SJSA1 (cell line): ENCODE data around the gene SHANK3. TPM values are rescaled to one million over a fixed set of nuclear protein-coding genes. Genes with fewer than 3 reads are reported as not detected.

Experiments
- DNase-seq, 2 experiments: peaks; one replicate each; pipeline ENCODE4 v3.0.0-alpha.2; 2015 to 2020; ENCODE audit warnings: low spot score in 2 of 2, low read depth in 1 of 2
- H3K27ac ChIP-seq: fragments of 250-450 bp; sonication (Bioruptor Pico); 2 replicates; pipeline ENCODE4 v1.5.1; 2020; ENCODE audit warnings: mild to moderate bottlenecking, moderate library complexity
- H3K27me3 ChIP-seq: fragments of 250-450 bp; sonication (Bioruptor Pico); replicated peaks from 2 replicates; pipeline ENCODE4 v1.5.1; 2020; ENCODE audit warnings: mild to moderate bottlenecking, moderate library complexity
- H3K36me3 ChIP-seq: fragments of 250-450 bp; sonication (Bioruptor Pico); 2 replicates; pipeline ENCODE4 v1.5.1; 2020; ENCODE audit warnings: mild to moderate bottlenecking
- H3K4me1 ChIP-seq: fragments of 250-450 bp; sonication (Bioruptor Pico); replicated peaks from 2 replicates; pipeline ENCODE4 v1.6.1; 2021; ENCODE audit warnings: mild to moderate bottlenecking
- H3K4me3 ChIP-seq: fragments of 250-450 bp; sonication (Bioruptor Pico); 2 replicates; pipeline ENCODE4 v1.5.1; 2020; ENCODE audit warnings: mild to moderate bottlenecking
- H3K9me3 ChIP-seq: fragments of 250-450 bp; sonication (Bioruptor Pico); replicated peaks from 2 replicates; pipeline ENCODE4 v1.5.1; 2020; ENCODE audit warnings: mild to moderate bottlenecking
- total RNA-seq: library from RNA; depleted of rRNA; stranded (reverse); fragments of >200 nt; shearing (Covaris generic); gene quantifications from 2 replicates; pipeline ENCODE4 v1.2.3, GENCODE V29; 2014; rRNA removed

Gene SHANK3
- total RNA-seq, 1 experiment from 2014 or later, result 0.53 TPM

GRCh38 chr22:50721257-50721844 is 48.7 kb downstream of the SHANK3 start:
- Histone ChIP-seq H3K27ac (no peak overlapping the region), H3K9me3 (no peaks in the 10 kb centered on the region; the same call in 1 of the 2 replicates), H3K27me3 (peaks cover 43% of the 10 kb centered on the region), H3K36me3 (no peaks in the 10 kb centered on the region), H3K4me1 (no peaks in the 10 kb centered on the region), H3K4me3 (no peak overlapping the region)
- DNase-seq, result no peak

DNA sequence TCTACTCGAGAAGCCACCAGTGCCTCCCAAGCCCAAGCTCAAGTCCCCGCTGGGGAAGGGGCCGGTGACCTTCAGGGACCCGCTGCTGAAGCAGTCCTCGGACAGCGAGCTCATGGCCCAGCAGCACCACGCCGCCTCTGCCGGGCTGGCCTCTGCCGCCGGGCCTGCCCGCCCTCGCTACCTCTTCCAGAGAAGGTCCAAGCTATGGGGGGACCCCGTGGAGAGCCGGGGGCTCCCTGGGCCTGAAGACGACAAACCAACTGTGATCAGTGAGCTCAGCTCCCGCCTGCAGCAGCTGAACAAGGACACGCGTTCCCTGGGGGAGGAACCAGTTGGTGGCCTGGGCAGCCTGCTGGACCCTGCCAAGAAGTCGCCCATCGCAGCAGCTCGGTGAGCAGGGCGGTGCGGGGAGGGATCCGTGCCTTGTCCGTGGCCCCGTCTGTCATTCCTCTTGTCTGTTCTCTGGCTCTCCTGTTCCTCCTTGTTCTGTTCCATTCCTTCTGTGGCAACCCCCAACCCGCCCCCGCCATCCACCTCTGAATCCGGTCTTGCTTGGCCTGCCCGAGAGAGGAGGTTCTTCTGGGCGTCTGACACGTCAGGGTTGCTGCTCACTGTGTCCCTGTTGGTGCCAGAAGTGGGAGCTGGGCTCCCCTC is 49.6 kb downstream of the SHANK3 start:
- Histone ChIP-seq H3K4me1 (no peaks in the 10 kb centered on the region), H3K27ac (no peak overlapping the region), H3K4me3 (no peak overlapping the region), H3K9me3 (no peaks in the 10 kb centered on the region; the same call in 1 of the 2 replicates), H3K36me3 (no peaks in the 10 kb centered on the region), H3K27me3 (peaks cover 39% of the 10 kb centered on the region)
- no peak for DNase-seq

Other genes with a start within 250 kb of the SHANK3 start
- 77.0 and 87.9 TPM in 2 replicates for gene SBF1, start 197.8 kb upstream of the SHANK3 start, total RNA-seq
- gene ADM2, start 191.3 kb upstream of the SHANK3 start, total RNA-seq, result 0.05 TPM in 1 of 2 replicates, not detected in the other
- gene MIOX, start 186.0 kb upstream of the SHANK3 start, total RNA-seq, result not detected in 2 replicates
- 34.7 and 53.5 TPM in 2 replicates for gene LMF2, start 165.1 kb upstream of the SHANK3 start, total RNA-seq
- 106 and 113 TPM in 2 replicates for gene NCAPH2, start 164.6 kb upstream of the SHANK3 start, total RNA-seq
- 2.0 and 6.3 TPM in 2 replicates for gene SCO2, start 147.2 kb upstream of the SHANK3 start, total RNA-seq
- gene TYMP, start 142.8 kb upstream of the SHANK3 start, total RNA-seq, result 3.2 and 12.6 TPM in 2 replicates
- 0.11 and 0.66 TPM in 2 replicates for gene KLHDC7B, start 126.9 kb upstream of the SHANK3 start, total RNA-seq
- gene SYCE3, start 109.9 kb upstream of the SHANK3 start, total RNA-seq, result not detected in 2 replicates
- 1.7 and 2.5 TPM in 2 replicates for gene CPT1B, start 94.4 kb upstream of the SHANK3 start, total RNA-seq
- gene CHKB, start 90.0 kb upstream of the SHANK3 start, total RNA-seq, result 26.5 and 47.8 TPM in 2 replicates
- 0.03 TPM in 1 of 2 replicates, not detected in the other for gene MAPK8IP2, start 72.0 kb upstream of the SHANK3 start, total RNA-seq
- 20.2 and 22.7 TPM in 2 replicates for gene ARSA, start 44.7 kb upstream of the SHANK3 start, total RNA-seq
- gene ACR, start 65.4 kb downstream of the SHANK3 start, total RNA-seq, result not detected in 2 replicates
- gene RABL2B, start 110.8 kb downstream of the SHANK3 start, total RNA-seq, result 5.3 and 6.3 TPM in 2 replicates